ENCODE measurements around the gene TMEM132A. TPM values are rescaled to one million over a fixed set of nuclear protein-coding genes. Genes with fewer than 3 reads are reported as not detected.

TMEM132A gene
- total RNA-seq, 1 donor from 2014 or later, result 4.9 TPM

DNA sequence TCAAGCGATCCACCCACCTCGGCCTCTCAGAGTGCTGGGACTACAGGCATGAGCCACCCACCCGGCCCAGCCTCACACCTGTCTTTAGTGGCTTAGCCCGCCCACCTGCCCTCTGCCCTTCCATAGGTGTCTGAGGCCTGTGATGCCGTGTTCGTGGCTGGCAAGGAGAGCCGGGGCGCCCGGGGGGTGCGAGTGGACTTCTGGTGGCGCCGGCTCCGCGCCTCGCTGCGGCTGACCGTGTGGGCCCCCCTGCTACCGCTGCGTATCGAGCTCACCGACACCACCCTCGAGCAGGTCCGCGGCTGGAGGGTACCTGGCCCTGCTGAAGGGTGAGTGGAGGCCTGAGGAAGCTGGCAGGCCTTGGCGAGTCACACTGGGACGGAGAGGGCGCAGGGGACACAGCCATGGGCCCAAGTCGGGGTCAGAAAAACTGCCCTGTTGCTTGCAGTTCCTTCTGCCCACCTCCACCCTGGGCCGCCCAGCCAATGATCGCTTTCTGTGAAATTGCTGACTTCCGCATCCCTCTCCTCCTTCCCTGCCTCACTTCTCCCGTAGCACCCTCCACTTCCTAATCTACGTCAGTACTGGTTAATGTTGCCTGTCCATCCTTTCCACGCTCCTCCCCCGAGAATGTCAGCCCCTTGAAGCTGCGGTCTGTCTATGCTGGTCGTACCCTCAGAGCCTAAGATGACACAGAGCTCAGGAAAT is 9.3 kb downstream of the TMEM132A start:
- DNase-seq (ENCODE audit: low spot score), result no peak
- intact Hi-C loops (cut with DNase I), result no loop called here

DNA sequence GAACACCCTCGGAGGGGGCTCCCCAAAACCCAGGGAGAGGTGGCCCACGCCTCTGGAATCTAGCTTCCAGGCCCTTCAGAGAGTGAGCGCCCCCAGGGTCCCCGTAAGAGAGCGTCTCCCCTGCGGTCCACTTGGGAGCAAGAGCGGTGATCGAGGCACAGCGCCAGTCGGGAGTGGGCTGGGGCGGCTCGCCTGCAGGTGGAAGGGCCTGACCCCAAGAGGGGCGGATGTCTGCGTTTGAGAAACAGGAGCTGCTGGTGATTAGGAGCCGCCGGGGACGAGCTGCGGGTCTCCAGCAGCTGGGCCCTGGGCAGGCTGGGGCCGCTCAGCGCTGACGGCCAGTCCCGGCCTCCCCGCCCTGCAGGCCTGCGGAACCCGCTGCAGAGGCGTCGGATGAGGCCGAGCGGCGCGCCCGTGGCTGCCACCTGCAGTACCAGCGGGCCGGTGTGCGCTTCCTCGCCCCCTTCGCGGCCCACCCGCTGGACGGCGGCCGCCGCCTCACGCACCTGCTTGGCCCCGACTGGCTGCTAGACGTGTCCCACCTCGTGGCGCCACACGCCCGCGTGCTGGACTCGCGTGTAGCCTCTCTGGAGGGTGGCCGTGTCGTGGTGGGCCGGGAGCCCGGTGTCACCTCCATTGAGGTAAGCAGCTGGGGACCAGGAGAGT is 10.0 kb downstream of the TMEM132A start:
- intact Hi-C loops (cut with DNase I), result no loop called here
- no peak for DNase-seq (ENCODE audit: low spot score)

DNA sequence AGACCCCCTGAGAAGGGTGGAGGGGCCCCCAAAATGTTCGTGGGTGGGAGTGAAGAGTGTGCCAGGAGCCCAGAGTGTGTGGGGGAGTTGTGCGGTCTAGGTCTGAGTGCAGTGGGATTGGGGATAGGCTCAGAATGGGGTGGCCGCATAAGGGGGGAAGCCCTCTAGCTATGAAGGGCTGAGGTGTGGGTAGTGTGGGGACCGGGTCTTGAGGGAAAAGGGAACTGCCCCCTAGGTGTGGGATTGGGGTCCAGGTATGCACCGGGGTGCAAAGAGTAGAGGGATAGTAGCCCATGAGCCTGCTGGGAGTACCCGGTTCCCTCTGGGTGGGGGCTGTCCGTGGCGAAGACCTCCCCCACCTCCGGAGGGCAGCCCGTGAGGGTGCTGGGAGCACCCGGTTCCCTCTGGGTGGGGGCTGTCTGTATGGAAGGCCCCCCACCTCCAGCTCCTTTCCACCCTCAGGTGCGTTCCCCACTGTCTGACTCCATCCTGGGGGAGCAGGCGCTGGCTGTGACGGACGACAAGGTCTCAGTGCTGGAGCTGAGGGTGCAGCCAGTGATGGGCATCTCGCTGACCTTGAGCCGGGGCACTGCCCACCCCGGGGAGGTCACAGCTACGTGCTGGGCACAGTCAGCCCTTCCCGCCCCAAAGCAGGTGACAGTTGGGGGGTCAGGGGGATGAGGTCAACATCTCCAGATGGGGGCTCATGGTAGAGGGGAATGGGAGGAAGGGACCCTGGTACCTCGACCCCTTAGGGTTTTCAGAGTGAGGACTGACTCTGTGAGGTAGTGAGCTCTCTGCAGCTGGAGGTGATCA is 10.7 kb downstream of the TMEM132A start:
- DNase-seq (ENCODE audit: low spot score), result no peak
- intact Hi-C loops (cut with DNase I), result no loop called here

GRCh38 chr11:60935676-60936442 is 11.6 kb downstream of the TMEM132A start:
- intact Hi-C loops (cut with DNase I), result no loop called here
- no peak for DNase-seq (ENCODE audit: low spot score)

- no peak for DNase-seq (ENCODE audit: low spot score)
- intact Hi-C loops (cut with DNase I), result no loop called here
These were observed 12.3 kb downstream of the TMEM132A start for GRCh38 chr11:60936467-60937143.

- intact Hi-C loops (cut with DNase I), result no loop called here
- DNase-seq (ENCODE audit: low spot score), result no peak
These were observed 12.9 kb downstream of the TMEM132A start for GRCh38 chr11:60937144-60937527.

DNA sequence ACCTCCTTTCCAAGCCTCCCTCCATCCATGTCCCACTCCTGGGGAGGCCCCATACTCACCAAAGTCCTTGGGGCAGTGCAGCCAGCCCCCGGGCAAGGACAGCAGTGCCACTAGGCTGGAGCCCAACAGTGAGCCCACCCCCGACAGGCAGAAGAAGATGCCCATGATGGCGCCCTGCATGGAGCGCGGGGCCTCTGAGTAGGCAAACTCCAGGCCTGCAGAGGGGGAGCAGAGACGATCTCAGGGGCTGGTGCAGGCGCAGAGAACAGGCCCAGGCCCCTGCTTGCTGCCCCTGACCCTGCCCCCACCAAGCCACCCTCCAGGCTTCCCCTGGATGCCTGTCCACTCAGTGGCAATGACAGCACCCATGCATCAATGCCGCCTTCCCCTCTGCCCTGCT is 13.6 kb downstream of the TMEM132A start:
- intact Hi-C loops (cut with DNase I), result no loop called here
- no peak for DNase-seq (ENCODE audit: low spot score)

DNA sequence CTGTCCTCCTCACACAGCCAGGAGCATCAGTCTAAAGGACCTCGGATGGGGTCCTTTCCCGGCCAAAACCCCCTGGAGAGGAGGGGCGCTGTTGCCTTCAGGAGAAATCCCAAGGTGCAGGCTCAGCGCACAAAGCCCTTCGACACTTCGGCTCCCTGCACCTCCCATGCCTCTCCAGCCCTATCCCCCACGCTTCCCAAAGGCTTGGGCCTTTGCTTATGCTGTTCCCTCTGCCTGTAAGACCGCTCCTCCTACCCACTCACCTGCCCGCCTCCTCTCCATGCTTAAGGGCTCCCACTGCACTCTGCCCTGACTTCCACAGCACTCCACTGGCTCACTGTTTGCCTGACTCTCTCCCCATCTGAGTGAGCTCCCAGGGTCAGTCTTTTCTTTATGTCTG is 14.2 kb downstream of the TMEM132A start:
- DNase-seq (ENCODE audit: low spot score), result no peak
- intact Hi-C loops (cut with DNase I), result no loop called here

DNA sequence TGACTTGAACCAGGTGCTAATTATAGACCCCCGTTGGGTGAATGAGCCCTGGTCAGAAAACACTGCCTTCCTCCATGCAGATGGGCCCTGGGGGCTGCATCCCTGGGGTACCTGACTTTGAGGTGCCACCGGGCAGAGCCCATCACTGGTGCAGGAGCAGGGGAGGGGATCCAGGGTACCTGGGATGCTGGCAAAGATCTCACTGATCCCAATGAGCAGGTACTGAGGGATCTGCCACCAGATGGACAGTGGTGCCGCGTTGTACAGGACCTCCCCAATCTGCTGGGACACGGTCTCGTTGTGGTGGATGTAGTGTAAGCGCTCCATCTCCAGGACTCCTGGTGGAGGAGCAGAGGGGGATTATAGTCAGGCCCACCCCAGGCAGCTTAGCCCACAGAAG is 15.0 kb downstream of the TMEM132A start:
- intact Hi-C loops (cut with DNase I), result no loop called here

GRCh38 chr11:60939855-60940254 is 15.6 kb downstream of the TMEM132A start:
- DNase-seq (ENCODE audit: low spot score), result no peak
- intact Hi-C loops (cut with DNase I), result no loop called here

More for the DNA sequence above, 15.0 kb downstream of the TMEM132A start:
- DNase-seq (ENCODE audit: low spot score), result no peak

DNA sequence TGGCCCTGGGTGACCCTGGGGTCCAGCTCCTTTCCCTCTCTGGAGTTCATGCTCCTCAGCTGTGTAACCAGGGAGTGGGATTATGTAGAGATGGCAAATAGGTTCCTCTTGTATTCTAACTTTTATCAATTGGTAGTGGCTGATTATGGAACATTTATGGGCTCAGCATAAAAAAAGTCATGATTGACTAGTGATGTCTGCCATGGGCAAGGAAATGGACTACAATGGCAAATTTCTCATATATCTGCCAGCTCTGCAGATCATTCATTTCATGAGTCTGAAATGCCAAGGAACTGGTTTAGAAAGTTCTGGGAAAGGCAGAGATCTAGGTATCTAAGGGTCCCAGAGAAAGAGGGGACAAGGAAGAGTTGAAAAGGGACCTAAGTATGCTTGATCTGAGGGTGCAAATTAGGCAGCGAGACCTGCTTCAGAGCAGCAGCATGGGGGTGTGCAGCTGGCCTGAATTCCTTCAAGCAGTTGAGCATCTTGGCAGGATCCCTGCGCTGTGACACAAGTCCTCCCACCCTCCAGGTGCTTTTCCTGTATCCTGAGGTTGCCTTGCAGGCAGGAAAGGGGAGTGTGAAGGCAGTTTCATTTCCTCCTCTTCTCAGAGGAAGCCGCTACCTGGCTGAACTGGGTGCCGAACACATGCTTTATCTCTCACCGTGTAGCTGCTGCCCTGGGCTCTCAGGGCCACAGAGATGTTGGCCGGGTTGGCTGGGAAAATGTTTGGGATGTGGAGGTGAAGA is 17.3 kb downstream of the TMEM132A start:
- intact Hi-C loops (cut with DNase I), result no loop called here
- no peak for DNase-seq (ENCODE audit: low spot score)

DNA sequence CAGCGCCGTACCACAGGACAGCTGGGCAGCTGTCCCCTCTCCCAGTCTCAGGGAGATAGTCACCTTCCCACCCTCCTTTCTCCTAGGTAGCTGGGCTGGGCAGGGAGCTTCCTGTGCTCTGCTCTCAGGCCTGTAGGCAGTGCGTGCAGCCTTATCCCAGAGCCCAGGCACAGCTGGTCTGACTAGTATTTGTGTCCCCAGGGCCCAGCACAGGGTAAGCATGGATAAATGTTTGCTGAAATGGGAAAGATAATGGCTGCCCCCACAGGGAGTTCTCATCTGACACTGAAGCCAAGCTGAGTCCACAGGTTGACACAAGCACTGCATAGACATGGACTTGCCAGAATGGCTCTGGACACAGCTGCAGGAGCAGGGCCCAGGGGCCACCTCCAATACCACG is 18.0 kb downstream of the TMEM132A start:
- intact Hi-C loops (cut with DNase I), result no loop called here
- DNase-seq (ENCODE audit: low spot score), result no peak

- intact Hi-C loops (cut with DNase I), result no loop called here
- DNase-seq (ENCODE audit: low spot score), result no peak
These were observed 18.8 kb downstream of the TMEM132A start for GRCh38 chr11:60942970-60943565.

- DNase-seq (ENCODE audit: low spot score), result no peak
These were observed 20.4 kb downstream of the TMEM132A start for GRCh38 chr11:60944490-60945294.

DNA sequence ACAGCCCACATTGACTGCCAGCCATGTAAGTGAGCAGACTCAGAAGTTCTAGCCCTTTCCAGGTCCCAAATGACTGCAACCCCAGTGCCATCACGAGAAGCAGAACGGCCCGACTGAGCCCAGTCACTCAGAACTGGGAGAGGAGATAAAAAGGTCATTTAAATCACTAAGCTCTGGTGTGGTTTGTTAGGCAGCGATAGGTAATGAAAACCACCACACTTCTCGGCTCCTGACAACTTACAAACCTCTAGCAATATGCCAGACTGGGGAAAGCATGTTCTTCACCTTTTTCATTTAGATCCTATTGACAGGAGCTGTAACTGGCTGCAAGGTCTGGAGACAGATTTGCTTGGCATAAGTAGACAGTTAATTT is 21.0 kb downstream of the TMEM132A start:
- intact Hi-C loops (cut with DNase I), result no loop called here
- peak; percentile 17 for DNase-seq (ENCODE audit: low spot score)

More at GRCh38 chr11:60944490-60945294, 20.4 kb downstream of the TMEM132A start:
- intact Hi-C loops (cut with DNase I), result no loop called here

DNA sequence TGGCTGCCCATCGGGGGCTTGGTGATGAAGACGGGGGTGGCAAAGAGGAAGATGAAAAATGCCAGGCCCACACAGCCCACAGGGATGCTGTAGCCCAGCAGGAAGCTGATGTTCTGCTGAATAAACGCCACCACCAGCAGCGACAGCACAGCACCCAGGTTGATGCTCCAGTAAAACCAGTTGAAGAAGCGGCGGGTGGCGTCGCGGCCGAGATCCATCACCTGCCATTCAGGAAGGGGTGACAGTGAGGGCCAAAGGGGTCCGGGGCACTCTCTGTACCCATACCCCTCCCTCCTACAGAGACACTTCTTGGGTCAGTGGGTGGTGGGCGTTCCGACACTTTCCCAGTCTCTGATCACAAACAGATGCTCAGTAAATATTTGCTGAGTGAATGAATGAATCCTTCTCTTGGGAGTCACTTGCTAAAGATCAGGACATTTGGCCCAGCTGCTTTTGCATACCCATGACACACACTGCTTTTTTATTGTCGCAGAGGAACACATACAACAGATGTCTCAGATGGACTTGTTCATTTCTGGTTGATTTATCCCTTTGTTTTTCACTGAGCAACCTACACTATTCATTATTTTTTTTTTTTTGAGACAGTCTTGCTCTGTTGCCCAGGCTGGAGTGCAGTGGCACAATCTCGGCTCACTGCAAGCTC is 22.5 kb downstream of the TMEM132A start:
- intact Hi-C loops (cut with DNase I), result no loop called here
- no peak for DNase-seq (ENCODE audit: low spot score)

GRCh38 chr11:60947700-60948099 is 23.4 kb downstream of the TMEM132A start:
- no peak for DNase-seq (ENCODE audit: low spot score)
- intact Hi-C loops (cut with DNase I), result no loop called here
